H9 (cell line): ENCODE data around the gene ENG. TPM values are rescaled to one million over a fixed set of nuclear protein-coding genes. Genes with fewer than 3 reads are reported as not detected.

Source experiments
- DNase-seq: peaks from one replicate; pipeline ENCODE4 v3.0.0-alpha.2; 2017
- H2AFZ ChIP-seq: one replicate; pipeline ENCODE4 v1.6.1; 2013; ENCODE audit warnings: mild to moderate bottlenecking, low read length, control low read depth, moderate library complexity
- H2AK5ac ChIP-seq: 2 replicates; pipeline ENCODE4 v1.6.1; 2013; ENCODE audit warnings: low read length, control low read depth, mixed read lengths; ENCODE audit not compliant: insufficient read length
- H2BK120ac ChIP-seq: one replicate; pipeline ENCODE4 v1.6.1; 2013; ENCODE audit warnings: low read depth, mild to moderate bottlenecking, low read length, control low read depth, inconsistent platforms; ENCODE audit not compliant: poor library complexity, severe bottlenecking
- H2BK12ac ChIP-seq: 2 replicates; pipeline ENCODE4 v1.6.1; 2013; ENCODE audit warnings: low read length, control low read depth, mixed read lengths, low read depth; ENCODE audit not compliant: insufficient read length
- H2BK15ac ChIP-seq: 2 replicates; pipeline ENCODE4 v1.6.1; 2013; ENCODE audit warnings: low read depth, low read length, control low read depth
- H2BK20ac ChIP-seq: one replicate; pipeline ENCODE4 v1.6.1; 2013; ENCODE audit warnings: low read depth, mild to moderate bottlenecking, low read length, control low read depth, inconsistent platforms; ENCODE audit not compliant: poor library complexity, severe bottlenecking
- H2BK5ac ChIP-seq: 2 replicates; pipeline ENCODE4 v1.6.1; 2013; ENCODE audit warnings: low read length, control low read depth, mixed read lengths; ENCODE audit not compliant: insufficient read length
- H3K14ac ChIP-seq: 2 replicates; pipeline ENCODE4 v1.6.1; 2013; ENCODE audit warnings: low read length, control low read depth; ENCODE audit not compliant: insufficient read depth
- H3K18ac ChIP-seq: 2 replicates; pipeline ENCODE4 v1.6.1; 2013; ENCODE audit warnings: low read depth, mild to moderate bottlenecking, mixed read lengths, low read length, control low read depth; ENCODE audit not compliant: insufficient read length
- H3K23ac ChIP-seq: 2 replicates; pipeline ENCODE4 v1.6.1; 2013; ENCODE audit warnings: low read length, control low read depth, mixed read lengths, low read depth; ENCODE audit not compliant: insufficient read length
- H3K23me2 ChIP-seq: 2 replicates; pipeline ENCODE4 v1.6.1; 2013; ENCODE audit warnings: low read depth, mild to moderate bottlenecking, mixed read lengths, low read length, control low read depth; ENCODE audit not compliant: insufficient read length, poor library complexity, severe bottlenecking
- H3K27ac ChIP-seq: 2 replicates; pipeline ENCODE4 v1.5.1; 2013; ENCODE audit warnings: low read length, control low read depth, mixed read lengths, low read depth; ENCODE audit not compliant: insufficient read length
- H3K27me3 ChIP-seq: 2 replicates; pipeline ENCODE4 v1.6.1; 2013; ENCODE audit warnings: low read length, control low read depth, inconsistent platforms; ENCODE audit not compliant: insufficient read depth
- H3K4ac ChIP-seq: 2 replicates; pipeline ENCODE4 v1.6.1; 2013; ENCODE audit warnings: low read depth, mild to moderate bottlenecking, control low read depth, inconsistent platforms, low read length, moderate library complexity
- H3K4me1 ChIP-seq: 2 replicates; pipeline ENCODE4 v1.6.1; 2013; ENCODE audit warnings: low read length, control low read depth, inconsistent platforms; ENCODE audit not compliant: insufficient read depth
- H3K4me2 ChIP-seq: 2 replicates; pipeline ENCODE4 v1.6.1; 2013; ENCODE audit warnings: low read length, control low read depth, mixed read lengths; ENCODE audit not compliant: insufficient read length, insufficient read depth
- H3K56ac ChIP-seq: 2 replicates; pipeline ENCODE4 v1.6.1; 2013; ENCODE audit warnings: low read depth, mild to moderate bottlenecking, mixed read lengths, low read length, control low read depth; ENCODE audit not compliant: insufficient read length
- H3K79me1 ChIP-seq: 2 replicates; pipeline ENCODE4 v1.6.1; 2013; ENCODE audit warnings: low read depth, mild to moderate bottlenecking, moderate library complexity, low read length, control low read depth, inconsistent platforms; ENCODE audit not compliant: insufficient read depth, poor library complexity, severe bottlenecking
- H3K79me2 ChIP-seq: 2 replicates; pipeline ENCODE4 v1.6.1; 2013; ENCODE audit warnings: low read length, control low read depth, inconsistent platforms; ENCODE audit not compliant: insufficient read depth
- H3K9ac ChIP-seq: 2 replicates; pipeline ENCODE4 v1.6.1; 2013; ENCODE audit warnings: low read length, control low read depth, mixed read lengths; ENCODE audit not compliant: insufficient read length; ENCODE audit errors: extremely low read depth
- H3K9me3 ChIP-seq: one replicate; pipeline ENCODE4 v1.6.1; 2013; ENCODE audit warnings: low read depth, low read length, inconsistent platforms; ENCODE audit not compliant: control insufficient read depth
- H3T11ph ChIP-seq: one replicate; pipeline ENCODE4 v1.6.1; 2013; ENCODE audit warnings: mild to moderate bottlenecking, low read length, control low read depth, inconsistent platforms
- H4K20me1 ChIP-seq: one replicate; pipeline ENCODE4 v1.6.1; 2013; ENCODE audit not compliant: control insufficient read depth, insufficient read length, insufficient read depth
- H4K5ac ChIP-seq: 2 replicates; pipeline ENCODE4 v1.6.1; 2013; ENCODE audit warnings: low read depth, mild to moderate bottlenecking, mixed read lengths, low read length, control low read depth; ENCODE audit not compliant: insufficient read length
- H4K8ac ChIP-seq: replicated peaks from 2 replicates; pipeline ENCODE4 v1.6.1; 2013; ENCODE audit warnings: low read length, control low read depth, mixed read lengths, low read depth; ENCODE audit not compliant: insufficient read length
- H4K91ac ChIP-seq: 2 replicates; pipeline ENCODE4 v1.6.1; 2013; ENCODE audit warnings: low read depth, mild to moderate bottlenecking, moderate library complexity, mixed read lengths, low read length, control low read depth; ENCODE audit not compliant: insufficient read length
- H3K27ac Mint-ChIP-seq, 3 experiments: 2 replicates in 2 of 3; 3 replicates in 1 of 3; pipeline ENCODE4 v1.8.0; 2020 to 2021; ENCODE audit warnings: mixed read lengths in 3 of 3, mild to moderate bottlenecking in 1 of 3, moderate library complexity in 1 of 3
- H3K27me3 Mint-ChIP-seq: 2 replicates; pipeline ENCODE4 v1.8.0; 2021; ENCODE audit warnings: low read depth, mild to moderate bottlenecking, moderate library complexity, mixed read lengths
- H3K36me3 Mint-ChIP-seq, 3 experiments: 2 replicates in 2 of 3; 3 replicates in 1 of 3; pipeline ENCODE4 v1.8.0; 2020 to 2021; ENCODE audit warnings: low read depth in 3 of 3, mixed read lengths in 3 of 3; ENCODE audit not compliant: insufficient read depth in 1 of 3
- H3K4me1 Mint-ChIP-seq, 2 experiments: 2 replicates each; pipeline ENCODE4 v1.8.0; 2020; ENCODE audit warnings: mixed read lengths in 2 of 2
- H3K4me3 Mint-ChIP-seq, 2 experiments: 2 replicates in 1 of 2; 3 replicates in 1 of 2; pipeline ENCODE4 v1.8.0; 2020 to 2021; ENCODE audit warnings: mild to moderate bottlenecking in 2 of 2, mixed read lengths in 2 of 2, moderate library complexity in 1 of 2
- H3K9me3 Mint-ChIP-seq, 2 experiments: 2 replicates in 1 of 2; 3 replicates in 1 of 2; pipeline ENCODE4 v1.8.0; 2020; ENCODE audit warnings: mild to moderate bottlenecking in 2 of 2, mixed read lengths in 2 of 2, moderate library complexity in 1 of 2
- CTCF ChIP-seq: fragments of 200-600 bp; sonication (generic); conservative IDR thresholded peaks from 3 replicates; pipeline ENCODE4 v1.8.0; 2021; ENCODE audit warnings: antibody characterized with exemption, mild to moderate bottlenecking
- WGBS: extraction: QIAGEN DNeasy Blood & Tissue Kit; methylation state at CpG from one replicate; pipeline ENCODE4 v1.1.7; 2013; ENCODE audit warnings: missing lambda C conversion rate, low lambda C conversion rate, mixed read lengths; ENCODE audit not compliant: insufficient read length; ENCODE audit errors: extremely low coverage; 5-methylcytosine and 5-hydroxymethylcytosine counted together
- total RNA-seq: library from RNA; stranded (reverse); gene quantifications from 2 replicates; pipeline ENCODE4 v1.2.1, GENCODE V29; 2021

The ENG gene
- total RNA-seq, 1 experiment from 2014 or later, result 2.1 TPM

GRCh38 chr9:127869310-127870152, 15.1 kb upstream of the ENG start:
- Mint-ChIP-seq H3K4me3 (peak overlapping the region in 1 of 2 experiments; percentile 24; a peak in 1 of 5 replicates), H3K27me3 (no peaks in the 10 kb centered on the region), H3K27ac (no peak overlapping the region; a peak in 1 of 7 replicates), H3K36me3 (peaks cover 0 to 13% (median 0%) of the 10 kb centered on the region in 3 experiments; a peak in 3 of 7 replicates), H3K9me3 (no peaks in the 10 kb centered on the region), H3K4me1 (peaks cover 4 to 15% of the 10 kb centered on the region in 2 experiments; a peak in 3 of 4 replicates)
- Histone ChIP-seq H3K79me2 (no peaks in the 10 kb centered on the region), H2BK20ac (no peak overlapping the region), H3T11ph (no peak overlapping the region), H2BK15ac (no peak overlapping the region), H3K4ac (no peak overlapping the region), H3K27me3 (no peaks in the 10 kb centered on the region), H4K91ac (no peak overlapping the region), H2BK5ac (no peak overlapping the region), H4K5ac (no peak overlapping the region), H3K9me3 (no peaks in the 10 kb centered on the region), H2AK5ac (no peak overlapping the region), H3K4me2 (no peak overlapping the region), H3K9ac (no peak overlapping the region), H2BK12ac (no peak overlapping the region), H3K14ac (no peak overlapping the region), H3K79me1 (no peaks in the 10 kb centered on the region), H3K23me2 (no peaks in the 10 kb centered on the region), H3K27ac (no peak overlapping the region), H3K4me1 (no peaks in the 10 kb centered on the region), H2AFZ (no peak overlapping the region), H4K8ac (no peak overlapping the region), H2BK120ac (no peak overlapping the region), H4K20me1 (no peaks in the 10 kb centered on the region), H3K56ac (no peak overlapping the region), H3K18ac (no peak overlapping the region), H3K23ac (no peak overlapping the region)
- peak; percentile 93 for DNase-seq
- TF ChIP-seq CTCF, result peak; percentile 95
- no CpG with 5 or more reads among the region's 18 CpGs for whole genome bisulfite sequencing
